HepG2 (cell line): ENCODE data around the gene IFNA8. TPM values are rescaled to one million over a fixed set of nuclear protein-coding genes. Genes with fewer than 3 reads are reported as not detected.
"Not testable (repeated sequence)": the region's sequence is repeated elsewhere in the genome, so short reads cannot be mapped to it uniquely, and the experiment has no call there.

Experiments
- ATAC-seq: fragments of 200-7000 bp; cut with Tn5 transposase; 3 replicates; pipeline ENCODE4 v1.9.1; 2020; ENCODE audit warnings: mild to moderate bottlenecking, moderate library complexity
- BruUV-seq: library from RNA; stranded (reverse); fragments of 400-500 nt; replicated peaks from 2 replicates; lab custom pipeline; 2021; lab: Mats Ljungman, UMichigan
- CTCF ChIA-PET: fragments of 300-600 bp; formaldehyde crosslinking; extraction: SDS; loops from one replicate; lab custom pipeline; 2021; ENCODE audit warnings: low total read pairs, inconsistent platforms, low intra/inter-chr PET ratio; lab: Yijun Ruan, JAX
- POLR2A ChIA-PET: fragments of 350-600 bp; sonication (Branson Sonifier 250); formaldehyde crosslinking; loops from one replicate; lab custom pipeline; 2020; ENCODE audit warnings: antibody characterized with exemption, inconsistent platforms; lab: Yijun Ruan, JAX
- DNase-seq: peaks from one replicate; pipeline ENCODE4 v3.0.0-alpha.2; 2015; ENCODE audit warnings: low spot score
- FAIRE-seq: peaks from 3 replicates; lab custom pipeline; 2011; peaks lifted over from hg19 to GRCh38; lab: Jason Lieb, UNC
- H2AFZ ChIP-seq: one replicate; pipeline ENCODE4 v1.6.1; 2011; ENCODE audit warnings: low read length, inconsistent platforms
- H3K27ac ChIP-seq: fragments of 300-600 bp; 3 replicates; pipeline ENCODE4 v1.8.0; 2011; ENCODE audit warnings: mixed run types, mild to moderate bottlenecking, mixed read lengths, low read length, inconsistent platforms; ENCODE audit not compliant: insufficient read depth; ENCODE audit errors: extremely low read length
- H3K27me3 ChIP-seq, 2 experiments: fragments of 200-600 bp in 1 of 2; 2 replicates in 1 of 2; 3 replicates in 1 of 2; pipeline versions ENCODE4 v1.6.0 to v1.8.0; 2011; ENCODE audit warnings: low read length in 2 of 2, mild to moderate bottlenecking in 2 of 2, moderate library complexity in 2 of 2, inconsistent platforms in 1 of 2; ENCODE audit not compliant: insufficient read depth in 2 of 2, control insufficient read depth in 1 of 2
- H3K36me3 ChIP-seq, 2 experiments: fragments of 200-600 bp in 1 of 2; replicated peaks in 1 of 2; 2 replicates in 1 of 2; 3 replicates in 1 of 2; pipeline versions ENCODE4 v1.5.1 to v1.8.0; 2011; ENCODE audit warnings: low read length in 2 of 2, inconsistent platforms in 1 of 2; ENCODE audit not compliant: insufficient read depth in 2 of 2, control insufficient read depth in 1 of 2
- H3K4me1 ChIP-seq: 2 replicates; pipeline ENCODE4 v1.5.1; 2012; ENCODE audit warnings: low read length, inconsistent platforms; ENCODE audit not compliant: insufficient read depth
- H3K4me2 ChIP-seq: 2 replicates; pipeline ENCODE4 v1.6.0; 2011; ENCODE audit warnings: low read depth, low read length, inconsistent platforms
- H3K4me3 ChIP-seq, 3 experiments: fragments of 200-600 bp in 1 of 3; sonication (generic), shearing (Covaris generic) in 1 of 3; replicated peaks in 1 of 3; 2 replicates each; pipeline ENCODE4 v1.5.1; 2011 to 2016; ENCODE audit warnings: low read length in 3 of 3, inconsistent platforms in 2 of 3, low read depth in 2 of 3, mild to moderate bottlenecking in 2 of 3, control low read depth in 1 of 3, mixed read lengths in 1 of 3; ENCODE audit not compliant: insufficient read depth in 1 of 3
- H3K79me2 ChIP-seq: one replicate; pipeline ENCODE4 v1.6.1; 2011; ENCODE audit warnings: low read length, inconsistent platforms; ENCODE audit not compliant: insufficient read depth
- H3K9ac ChIP-seq: 2 replicates; pipeline ENCODE4 v1.6.0; 2011; ENCODE audit warnings: mild to moderate bottlenecking, low read depth, low read length, inconsistent platforms; ENCODE audit not compliant: insufficient read depth
- H3K9me3 ChIP-seq: 2 replicates; pipeline ENCODE4 v1.5.1; 2012; ENCODE audit warnings: mild to moderate bottlenecking, low read length
- H4K20me1 ChIP-seq: 2 replicates; pipeline ENCODE4 v1.6.0; 2011; ENCODE audit warnings: inconsistent platforms, mild to moderate bottlenecking, low read length, moderate library complexity; ENCODE audit not compliant: insufficient read depth
- CBFB ChIP-seq: sonication (generic); formaldehyde crosslinking; IDR thresholded peaks from 2 replicates; pipeline ENCODE4 v1.4.0; 2020; ENCODE audit warnings: missing genetic modification reagents
- FOXP1 ChIP-seq, 2 experiments: fragments of 450-650 bp in 1 of 2; IDR thresholded peaks; 2 replicates each; pipeline ENCODE4 v1.6.1; 2017 to 2018; ENCODE audit warnings: antibody characterized with exemption in 1 of 2
- MATR3 ChIP-seq: sonication (generic); formaldehyde crosslinking; IDR thresholded peaks from 2 replicates; pipeline ENCODE4 v1.4.0; 2020; ENCODE audit warnings: missing genetic modification reagents
- NBN ChIP-seq: fragments of 450-650 bp; conservative IDR thresholded peaks from 2 replicates; pipeline ENCODE4 v1.6.1; 2017
- NPAS2 ChIP-seq: sonication (generic); formaldehyde crosslinking; IDR thresholded peaks from 2 replicates; pipeline ENCODE4 v1.8.0; 2022; ENCODE audit warnings: mild to moderate bottlenecking, missing genetic modification reagents, borderline replicate concordance
- SIN3B ChIP-seq: fragments of 150-350 bp; IDR thresholded peaks from 2 replicates; pipeline ENCODE4 v1.6.1; 2014; ENCODE audit warnings: low read length
- TOE1 ChIP-seq: sonication (generic); formaldehyde crosslinking; IDR thresholded peaks from 2 replicates; pipeline ENCODE4 v1.4.0; 2020; ENCODE audit warnings: mild to moderate bottlenecking, missing genetic modification reagents
- ZNF563 ChIP-seq: sonication (generic); formaldehyde crosslinking; IDR thresholded peaks from 2 replicates; pipeline ENCODE4 v1.8.0; 2022; ENCODE audit warnings: mild to moderate bottlenecking, moderate library complexity, missing genetic modification reagents
- WGBS: methylation state at CpG from one replicate; pipeline ENCODE4 v1.1.6; 2017; ENCODE audit warnings: low lambda C conversion rate; 5-methylcytosine and 5-hydroxymethylcytosine counted together
- in situ Hi-C: cut with HindIII; loops from 2 replicates; pipeline ENCODE4 v1.10.0; 2017; ENCODE audit warnings: low pct_unique_long_range_greater_than_20kb; ENCODE audit not compliant: extremely low pct_ligation_motif_present
- intact Hi-C: fragments of 100-400 bp; cut with micrococcal nuclease; formaldehyde crosslinking; loops from one replicate; pipeline ENCODE4 v1.10.0; 2022; ENCODE audit not compliant: unreplicated experiment
- polyA plus RNA-seq, 8 experiments: library from polyadenylated mRNA; depleted of rRNA in 3 of 8; stranded (reverse) in 7 of 8; unstranded in 1 of 8; fragments of >200 nt; fragmentation: Illumina TruSeq in 4 of 8; extraction: Trizol in 4 of 8; gene quantifications; 2 replicates each; pipeline versions ENCODE4 v1.2.1 to v1.2.3, GENCODE V29; 2011 to 2016; ENCODE audit warnings: low read depth in 4 of 8, missing spikeins in 1 of 8, mixed read lengths in 1 of 8; ENCODE audit not compliant: insufficient read depth in 1 of 8
- total RNA-seq, 5 experiments: library from RNA; depleted of rRNA; stranded (reverse); fragments of >200 nt; fragmentation: Illumina TruSeq; extraction: Trizol; gene quantifications; 2 replicates each; pipeline ENCODE4 v1.2.3, GENCODE V29; 2016; ENCODE audit warnings: low read depth in 1 of 5
- TF ChIP-seq, protein P1 (sequence below): sonication (generic); formaldehyde crosslinking; IDR thresholded peaks from 2 replicates; pipeline ENCODE4 v1.4.0; 2020; ENCODE audit warnings: low read depth, mild to moderate bottlenecking, missing genetic modification reagents

The IFNA8 gene
- total and polyA plus RNA-seq, 2 of the 13 experiments (the other 11 are each of a cell fraction or from before 2014, with no cell fraction given) = not detected

- TF ChIP-seq CBFB = no peak
- no peak for TF ChIP-seq NBN
- no peak for TF ChIP-seq ZNF563 (CRISPR knock-in tag)
- no peak for TF ChIP-seq FOXP1 (IDR thresholded peaks at IDR 0.05)
- no peak for TF ChIP-seq FOXP1 (CRISPR knock-in tag; IDR thresholded peaks at IDR 0.05)
Measured at GRCh38 chr9:21408817-21409216, at the start of gene IFNA8 (continued).

- Histone ChIP-seq H4K20me1 (no peaks in the 10 kb centered on the region), H3K4me2 (no peak overlapping the region), H2AFZ (no peak overlapping the region), H3K4me1 (no peaks in the 10 kb centered on the region), H3K36me3 (no peaks in the 10 kb centered on the region), H3K9ac (no peak overlapping the region), H3K4me3 (no peak overlapping the region), H3K9me3 (no peaks in the 10 kb centered on the region), H3K79me2 (no peaks in the 10 kb centered on the region), H3K27me3 (no peaks in the 10 kb centered on the region), H3K27ac (no peak overlapping the region)
- no peak for DNase-seq
- ATAC-seq = no peak
- TF ChIP-seq, protein P1, sequence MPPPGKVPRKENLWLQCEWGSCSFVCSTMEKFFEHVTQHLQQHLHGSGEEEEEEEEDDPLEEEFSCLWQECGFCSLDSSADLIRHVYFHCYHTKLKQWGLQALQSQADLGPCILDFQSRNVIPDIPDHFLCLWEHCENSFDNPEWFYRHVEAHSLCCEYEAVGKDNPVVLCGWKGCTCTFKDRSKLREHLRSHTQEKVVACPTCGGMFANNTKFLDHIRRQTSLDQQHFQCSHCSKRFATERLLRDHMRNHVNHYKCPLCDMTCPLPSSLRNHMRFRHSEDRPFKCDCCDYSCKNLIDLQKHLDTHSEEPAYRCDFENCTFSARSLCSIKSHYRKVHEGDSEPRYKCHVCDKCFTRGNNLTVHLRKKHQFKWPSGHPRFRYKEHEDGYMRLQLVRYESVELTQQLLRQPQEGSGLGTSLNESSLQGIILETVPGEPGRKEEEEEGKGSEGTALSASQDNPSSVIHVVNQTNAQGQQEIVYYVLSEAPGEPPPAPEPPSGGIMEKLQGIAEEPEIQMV (CRISPR knock-in tag) = no peak
- TF ChIP-seq MATR3 (CRISPR knock-in tag) (no peak), NPAS2 (no peak), SIN3B (no peak), TOE1 (no peak)
- ChIA-PET POLR2A (no interaction called here), CTCF (no interaction called here)
- WGBS = 1% methylated on average over 7 of the region's 8 CpGs
- BruUV-seq = no TSS peak
- in situ Hi-C loops = no loop called here
- no peak for FAIRE-seq
- intact Hi-C loops = no loop called here
Measured at GRCh38 chr9:21362287-21362686, 46.6 kb upstream of the IFNA8 start.

- DNase-seq, in situ Hi-C loops: not testable (repeated sequence)
Measured at GRCh38 chr9:21367169-21367568, 41.7 kb upstream of the IFNA8 start.

More at GRCh38 chr9:21367169-21367568, 41.7 kb upstream of the IFNA8 start:
- H4K20me1 ChIP-seq, H3K79me2 ChIP-seq, H3K4me3 ChIP-seq, H3K27me3 ChIP-seq, H3K4me2 ChIP-seq, BruUV-seq, POLR2A ChIA-PET, H3K4me1 ChIP-seq, CTCF ChIA-PET, H3K9ac ChIP-seq, H3K36me3 ChIP-seq, ATAC-seq, H2AFZ ChIP-seq, H3K27ac ChIP-seq, intact Hi-C loops, FAIRE-seq, H3K9me3 ChIP-seq: not testable (repeated sequence)
- 59% methylated on average over 1 of the region's 2 CpGs for whole genome bisulfite sequencing
